Neural crest cell (in vitro differentiated cells): ENCODE measurements around the gene SMIM27. TPM values are rescaled to one million over a fixed set of nuclear protein-coding genes. Genes with fewer than 3 reads are reported as not detected.
A peak's percentile ranks its signal among the peaks of the same experiment; 100 is the strongest.

ENCODE experiments used
- DNase-seq: peaks from one replicate; pipeline ENCODE4 v3.0.0; 2021; ENCODE audit warnings: low read depth, mixed read lengths, low spot score
- H3K27ac Mint-ChIP-seq: one replicate; pipeline ENCODE4 v1.8.0; 2021; ENCODE audit warnings: mild to moderate bottlenecking, mixed read lengths; ENCODE audit not compliant: unreplicated experiment
- H3K27me3 Mint-ChIP-seq: 2 replicates; pipeline ENCODE4 v1.8.0; 2021; ENCODE audit warnings: low read depth, mild to moderate bottlenecking, mixed read lengths
- H3K36me3 Mint-ChIP-seq: 2 replicates; pipeline ENCODE4 v1.8.0; 2021; ENCODE audit warnings: low read depth, mild to moderate bottlenecking, mixed read lengths
- H3K4me1 Mint-ChIP-seq: 2 replicates; pipeline ENCODE4 v1.8.0; 2021; ENCODE audit warnings: mixed read lengths
- H3K4me3 Mint-ChIP-seq: one replicate; pipeline ENCODE4 v1.8.0; 2021; ENCODE audit warnings: mild to moderate bottlenecking, mixed read lengths
- H3K9me3 Mint-ChIP-seq: 2 replicates; pipeline ENCODE4 v1.8.0; 2021; ENCODE audit warnings: mixed read lengths
- CTCF ChIP-seq: fragments of 200-600 bp; sonication (generic); conservative IDR thresholded peaks from 2 replicates; pipeline ENCODE4 v1.5.0; 2021; ENCODE audit warnings: antibody characterized with exemption, mild to moderate bottlenecking
- total RNA-seq: library from RNA; stranded (reverse); gene quantifications from 2 replicates; pipeline ENCODE4 v1.2.1, GENCODE V29; 2021

SMIM27 gene
- total RNA-seq, 1 donor from 2014 or later: 10.2 TPM

- Mint-ChIP-seq H3K36me3 (peaks cover 2% of the 10 kb centered on the region), H3K27ac (no peak overlapping the region), H3K4me3 (no peak overlapping the region), H3K27me3 (no peaks in the 10 kb centered on the region), H3K4me1 (peaks cover under 1% of the 10 kb centered on the region), H3K9me3 (no peaks in the 10 kb centered on the region)
- no peak for DNase-seq
- no peak for TF ChIP-seq CTCF
These were observed 6.3 kb downstream of the SMIM27 start for GRCh38 chr9:32558408-32558934.

- Mint-ChIP-seq H3K27me3 (no peaks in the 10 kb centered on the region), H3K4me3 (no peak overlapping the region), H3K27ac (no peak overlapping the region), H3K9me3 (no peaks in the 10 kb centered on the region), H3K36me3 (no peaks in the 10 kb centered on the region), H3K4me1 (no peaks in the 10 kb centered on the region)
- no peak for TF ChIP-seq CTCF
- DNase-seq: no peak
These were observed 13.8 kb downstream of the SMIM27 start for GRCh38 chr9:32565967-32566366.

- Mint-ChIP-seq H3K4me1 (peaks cover 4% of the 10 kb centered on the region), H3K9me3 (no peaks in the 10 kb centered on the region), H3K27me3 (no peaks in the 10 kb centered on the region), H3K4me3 (no peak overlapping the region), H3K36me3 (no peaks in the 10 kb centered on the region), H3K27ac (no peak overlapping the region)
- TF ChIP-seq CTCF: no peak
- no peak for DNase-seq
These were observed 14.6 kb downstream of the SMIM27 start for GRCh38 chr9:32566770-32567169.

GRCh38 chr9:32570262-32570661, 18.1 kb downstream of the SMIM27 start:
- TF ChIP-seq CTCF: no peak
- Mint-ChIP-seq H3K27ac (no peak overlapping the region), H3K4me3 (peak overlapping the region; percentile 5), H3K4me1 (peaks cover 22% of the 10 kb centered on the region), H3K27me3 (no peaks in the 10 kb centered on the region), H3K9me3 (no peaks in the 10 kb centered on the region), H3K36me3 (no peaks in the 10 kb centered on the region)
- no peak for DNase-seq

- peaks cover 22% of the 10 kb centered on the region for H3K4me1 Mint-ChIP-seq
- TF ChIP-seq CTCF: peak; percentile 82
- H3K4me3 Mint-ChIP-seq: peak overlapping the region; percentile 99
- H3K36me3 Mint-ChIP-seq: no peaks in the 10 kb centered on the region
- peak overlapping the region; percentile 99 for H3K27ac Mint-ChIP-seq
- peak; percentile 31 for DNase-seq
- H3K9me3 Mint-ChIP-seq: no peaks in the 10 kb centered on the region
- H3K27me3 Mint-ChIP-seq: peaks cover 15% of the 10 kb centered on the region
These were observed 20.1 kb downstream of the SMIM27 start for GRCh38 chr9:32571969-32572899.
